WTC11 (cell line): ENCODE measurements around the gene TOMM7.

Experiments used
- ATF3 ChIP-seq: sonication (generic); formaldehyde crosslinking; conservative IDR thresholded peaks from 2 replicates; pipeline ENCODE4 v1.8.1; 2022; ENCODE audit warnings: mild to moderate bottlenecking, missing genetic modification reagents
- ATF6 ChIP-seq: sonication (generic); formaldehyde crosslinking; IDR thresholded peaks from 2 replicates; pipeline ENCODE4 v1.8.1; 2023; ENCODE audit warnings: mild to moderate bottlenecking, missing genetic modification reagents
- CBFB ChIP-seq: sonication (generic); formaldehyde crosslinking; IDR thresholded peaks from 2 replicates; pipeline ENCODE4 v1.8.1; 2022; ENCODE audit warnings: mild to moderate bottlenecking, low read depth, missing genetic modification reagents
- CREB1 ChIP-seq: sonication (generic); formaldehyde crosslinking; IDR thresholded peaks from 2 replicates; pipeline ENCODE4 v1.8.0; 2023; ENCODE audit warnings: mild to moderate bottlenecking, missing genetic modification reagents
- CTCF ChIP-seq: fragments of 200-600 bp; IDR thresholded peaks from 2 replicates; pipeline ENCODE4 v1.8.0; 2022; ENCODE audit warnings: antibody characterized with exemption
- IRF2 ChIP-seq: sonication (generic); formaldehyde crosslinking; IDR thresholded peaks from 2 replicates; pipeline ENCODE4 v1.8.0; 2022; ENCODE audit warnings: low read depth, missing genetic modification reagents, borderline replicate concordance
- MXD4 ChIP-seq: fragments of 250-450 bp; sonication (Bioruptor Pico); IDR thresholded peaks from 2 replicates; pipeline ENCODE4 v1.8.0; 2021; ENCODE audit warnings: mild to moderate bottlenecking, moderate library complexity, borderline replicate concordance
- SOX15 ChIP-seq: fragments of 250-450 bp; sonication (Bioruptor Pico); IDR thresholded peaks from 2 replicates; pipeline ENCODE4 v1.9.0; 2021; ENCODE audit warnings: mild to moderate bottlenecking
- SP1 ChIP-seq: sonication (generic); formaldehyde crosslinking; conservative IDR thresholded peaks from 2 replicates; pipeline ENCODE4 v1.8.1; 2022; ENCODE audit warnings: missing genetic modification reagents
- ZBTB43 ChIP-seq: sonication (generic); formaldehyde crosslinking; IDR thresholded peaks from 2 replicates; pipeline ENCODE4 v1.8.1; 2023; ENCODE audit warnings: mild to moderate bottlenecking, missing genetic modification reagents
- ZNF138 ChIP-seq: sonication (generic); formaldehyde crosslinking; conservative IDR thresholded peaks from 2 replicates; pipeline ENCODE4 v1.8.1; 2022; ENCODE audit warnings: mild to moderate bottlenecking, moderate library complexity, missing genetic modification reagents
- ZNF317 ChIP-seq: sonication (generic); formaldehyde crosslinking; IDR thresholded peaks from 2 replicates; pipeline ENCODE4 v1.8.1; 2023; ENCODE audit warnings: low read depth, mild to moderate bottlenecking, moderate library complexity, missing genetic modification reagents, borderline replicate concordance
- ZNF512 ChIP-seq: sonication (generic); formaldehyde crosslinking; IDR thresholded peaks from 2 replicates; pipeline ENCODE4 v1.8.1; 2022; ENCODE audit warnings: missing genetic modification reagents, borderline replicate concordance

GRCh38 chr7:22793593-22794462 is 28.8 kb downstream of the TOMM7 start:
- TF ChIP-seq ZNF138 (CRISPR knock-in tag): no peak
- no peak for TF ChIP-seq ZNF317
- TF ChIP-seq CTCF: no peak
- TF ChIP-seq CBFB (CRISPR knock-in tag): no peak
- TF ChIP-seq ATF3: no peak
- no peak for TF ChIP-seq IRF2 (CRISPR knock-in tag)
- no peak for TF ChIP-seq MXD4 (CRISPR knock-in tag)
- TF ChIP-seq ATF6 (CRISPR knock-in tag): no peak
- no peak for TF ChIP-seq ZBTB43 (CRISPR knock-in tag)
- TF ChIP-seq SOX15 (CRISPR knock-in tag): no peak
- no peak for TF ChIP-seq SP1
- TF ChIP-seq CREB1 (CRISPR knock-in tag): no peak
- no peak for TF ChIP-seq ZNF512
